Measurements from ENCODE around the gene CYTH3. TPM values are rescaled to one million over a fixed set of nuclear protein-coding genes. Genes with fewer than 3 reads are reported as not detected.

Gene CYTH3
- total and polyA plus RNA-seq, 2 of the 13 experiments (the other 11 are each of a cell fraction or from before 2014, with no cell fraction given): 3.1 to 3.8 TPM

GRCh38 chr7:6272481-6273323, at the start of gene CYTH3 (continued):
- TF ChIP-seq LBX2 (CRISPR knock-in tag; IDR thresholded peaks at IDR 0.05; ENCODE audit: borderline replicate concordance): no peak
- no peak; the same call in 1 of the 2 replicates for TF ChIP-seq NR1H2 (CRISPR knock-in tag; IDR thresholded peaks at IDR 0.05; ENCODE audit: borderline replicate concordance, low read depth)
- 0 out of 2 replicates have a peak, but pooled peaks have one; percentile 26 for TF ChIP-seq ZNF225 (CRISPR knock-in tag; IDR thresholded peaks at IDR 0.05)
- TF ChIP-seq, protein P1, sequence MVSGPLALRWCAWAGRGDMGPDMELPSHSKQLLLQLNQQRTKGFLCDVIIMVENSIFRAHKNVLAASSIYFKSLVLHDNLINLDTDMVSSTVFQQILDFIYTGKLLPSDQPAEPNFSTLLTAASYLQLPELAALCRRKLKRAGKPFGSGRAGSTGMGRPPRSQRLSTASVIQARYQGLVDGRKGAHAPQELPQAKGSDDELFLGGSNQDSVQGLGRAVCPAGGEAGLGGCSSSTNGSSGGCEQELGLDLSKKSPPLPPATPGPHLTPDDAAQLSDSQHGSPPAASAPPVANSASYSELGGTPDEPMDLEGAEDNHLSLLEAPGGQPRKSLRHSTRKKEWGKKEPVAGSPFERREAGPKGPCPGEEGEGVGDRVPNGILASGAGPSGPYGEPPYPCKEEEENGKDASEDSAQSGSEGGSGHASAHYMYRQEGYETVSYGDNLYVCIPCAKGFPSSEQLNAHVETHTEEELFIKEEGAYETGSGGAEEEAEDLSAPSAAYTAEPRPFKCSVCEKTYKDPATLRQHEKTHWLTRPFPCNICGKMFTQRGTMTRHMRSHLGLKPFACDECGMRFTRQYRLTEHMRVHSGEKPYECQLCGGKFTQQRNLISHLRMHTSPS (CRISPR knock-in tag; IDR thresholded peaks at IDR 0.05; ENCODE audit: low read depth): no peak
- no peak for TF ChIP-seq SP1 (IDR thresholded peaks at IDR 0.05)
- TF ChIP-seq SP1 (CRISPR knock-in tag; IDR thresholded peaks at IDR 0.05): peak; percentile 59; the same call in 1 of the 2 replicates
- no peak for TF ChIP-seq JARID2 (CRISPR knock-in tag; IDR thresholded peaks at IDR 0.05; ENCODE audit: insufficient replicate concordance)
- TF ChIP-seq ZSCAN12 (CRISPR knock-in tag; IDR thresholded peaks at IDR 0.05): no peak
- peak; percentile 86 for TF ChIP-seq USF2 (IDR thresholded peaks at IDR 0.05; ENCODE audit: low read depth, low read length)
- TF ChIP-seq USF2 (CRISPR knock-in tag; IDR thresholded peaks at IDR 0.05; ENCODE audit: borderline replicate concordance): no peak; the same call in 1 of the 2 replicates
- TF ChIP-seq, protein P2, sequence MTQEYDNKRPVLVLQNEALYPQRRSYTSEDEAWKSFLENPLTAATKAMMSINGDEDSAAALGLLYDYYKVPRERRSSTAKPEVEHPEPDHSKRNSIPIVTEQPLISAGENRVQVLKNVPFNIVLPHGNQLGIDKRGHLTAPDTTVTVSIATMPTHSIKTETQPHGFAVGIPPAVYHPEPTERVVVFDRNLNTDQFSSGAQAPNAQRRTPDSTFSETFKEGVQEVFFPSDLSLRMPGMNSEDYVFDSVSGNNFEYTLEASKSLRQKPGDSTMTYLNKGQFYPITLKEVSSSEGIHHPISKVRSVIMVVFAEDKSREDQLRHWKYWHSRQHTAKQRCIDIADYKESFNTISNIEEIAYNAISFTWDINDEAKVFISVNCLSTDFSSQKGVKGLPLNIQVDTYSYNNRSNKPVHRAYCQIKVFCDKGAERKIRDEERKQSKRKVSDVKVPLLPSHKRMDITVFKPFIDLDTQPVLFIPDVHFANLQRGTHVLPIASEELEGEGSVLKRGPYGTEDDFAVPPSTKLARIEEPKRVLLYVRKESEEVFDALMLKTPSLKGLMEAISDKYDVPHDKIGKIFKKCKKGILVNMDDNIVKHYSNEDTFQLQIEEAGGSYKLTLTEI (CRISPR knock-in tag; conservative IDR thresholded peaks at IDR 0.05): no peak
- no peak for TF ChIP-seq ZNF317 (CRISPR knock-in tag; IDR thresholded peaks at IDR 0.05)
- TF ChIP-seq, protein P3, sequence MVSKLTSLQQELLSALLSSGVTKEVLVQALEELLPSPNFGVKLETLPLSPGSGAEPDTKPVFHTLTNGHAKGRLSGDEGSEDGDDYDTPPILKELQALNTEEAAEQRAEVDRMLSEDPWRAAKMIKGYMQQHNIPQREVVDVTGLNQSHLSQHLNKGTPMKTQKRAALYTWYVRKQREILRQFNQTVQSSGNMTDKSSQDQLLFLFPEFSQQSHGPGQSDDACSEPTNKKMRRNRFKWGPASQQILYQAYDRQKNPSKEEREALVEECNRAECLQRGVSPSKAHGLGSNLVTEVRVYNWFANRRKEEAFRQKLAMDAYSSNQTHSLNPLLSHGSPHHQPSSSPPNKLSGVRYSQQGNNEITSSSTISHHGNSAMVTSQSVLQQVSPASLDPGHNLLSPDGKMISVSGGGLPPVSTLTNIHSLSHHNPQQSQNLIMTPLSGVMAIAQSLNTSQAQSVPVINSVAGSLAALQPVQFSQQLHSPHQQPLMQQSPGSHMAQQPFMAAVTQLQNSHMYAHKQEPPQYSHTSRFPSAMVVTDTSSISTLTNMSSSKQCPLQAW (CRISPR knock-in tag; IDR thresholded peaks at IDR 0.05): no peak; the same call in 1 of the 2 replicates
- no peak; the same call in 1 of the 2 replicates for TF ChIP-seq ZNF598 (CRISPR knock-in tag; IDR thresholded peaks at IDR 0.05; ENCODE audit: borderline replicate concordance)
- TF ChIP-seq FLYWCH1 (CRISPR knock-in tag; IDR thresholded peaks at IDR 0.05): no peak
